Stimulated activated CD4-positive, alpha-beta T cell treated with anti-CD3 and anti-CD28 coated beads, Interleukin-12 subunit alpha, Interleukin-12 subunit beta, amount 100 ng/mL, for 4 hours (primary cell): Measurements from ENCODE around the gene TMEM233.

Source experiments
- DNase-seq: peaks from one replicate; pipeline ENCODE4 v3.0.0-alpha.2; 2020

Gene TMEM233

DNA sequence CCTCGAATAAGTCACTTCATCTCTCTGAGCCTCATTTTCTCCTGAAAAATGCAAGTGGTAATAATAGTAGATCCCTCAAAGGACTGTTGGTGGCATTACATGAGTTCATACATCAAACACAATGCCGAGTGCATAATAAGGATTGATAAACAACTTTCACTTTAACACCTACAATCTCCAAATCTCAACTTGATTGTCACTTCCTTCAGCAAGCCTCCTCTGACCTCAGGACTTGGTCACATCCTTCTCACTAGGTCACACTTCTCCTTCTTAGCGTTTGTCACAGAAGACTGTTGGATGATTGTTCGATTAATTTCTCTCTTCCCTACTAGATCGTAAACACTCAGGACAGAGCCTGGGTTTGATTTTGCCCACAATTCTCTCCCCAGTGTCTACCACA, 66.5 kb downstream of the TMEM233 start:
- DNase-seq = no peak

DNA sequence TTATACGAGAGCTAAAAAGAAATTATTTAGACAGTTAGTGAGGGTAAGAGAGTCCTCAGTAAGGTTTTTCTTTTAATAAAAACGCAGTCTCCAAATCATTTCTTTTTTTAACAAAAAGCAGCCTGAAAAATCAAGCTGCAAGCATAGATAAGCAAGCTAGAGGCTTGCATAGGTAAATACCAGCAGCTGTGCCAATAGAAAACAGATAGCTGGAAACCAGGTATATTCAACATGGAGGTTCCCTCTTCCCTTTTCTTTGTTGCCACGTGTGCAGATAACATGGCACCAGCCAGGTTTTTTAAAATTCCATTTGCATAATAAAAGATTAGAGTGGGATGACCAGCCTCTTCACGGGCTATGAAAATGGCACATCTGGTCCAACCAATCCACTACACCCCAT, 68.3 kb downstream of the TMEM233 start:
- DNase-seq = no peak

DNA sequence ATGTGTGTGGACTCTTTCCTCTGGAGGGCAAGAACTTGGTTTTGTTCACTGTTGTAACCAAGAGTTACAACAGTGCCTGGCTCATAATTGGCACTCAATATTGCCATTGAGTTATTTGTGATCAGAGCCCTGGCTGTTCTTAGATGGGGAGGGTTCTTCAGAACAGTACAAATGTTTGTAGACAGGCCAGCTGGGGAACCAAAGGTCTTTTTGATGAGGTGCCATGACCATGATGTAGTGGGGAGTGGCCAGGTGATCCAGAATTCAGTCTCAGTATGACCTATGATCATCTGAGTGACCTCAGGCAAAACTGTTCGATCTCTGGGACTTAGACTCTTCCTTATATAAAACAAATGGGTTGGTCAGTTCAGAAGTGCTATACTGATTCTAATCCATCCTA, 71.1 kb downstream of the TMEM233 start:
- DNase-seq = no peak

DNA sequence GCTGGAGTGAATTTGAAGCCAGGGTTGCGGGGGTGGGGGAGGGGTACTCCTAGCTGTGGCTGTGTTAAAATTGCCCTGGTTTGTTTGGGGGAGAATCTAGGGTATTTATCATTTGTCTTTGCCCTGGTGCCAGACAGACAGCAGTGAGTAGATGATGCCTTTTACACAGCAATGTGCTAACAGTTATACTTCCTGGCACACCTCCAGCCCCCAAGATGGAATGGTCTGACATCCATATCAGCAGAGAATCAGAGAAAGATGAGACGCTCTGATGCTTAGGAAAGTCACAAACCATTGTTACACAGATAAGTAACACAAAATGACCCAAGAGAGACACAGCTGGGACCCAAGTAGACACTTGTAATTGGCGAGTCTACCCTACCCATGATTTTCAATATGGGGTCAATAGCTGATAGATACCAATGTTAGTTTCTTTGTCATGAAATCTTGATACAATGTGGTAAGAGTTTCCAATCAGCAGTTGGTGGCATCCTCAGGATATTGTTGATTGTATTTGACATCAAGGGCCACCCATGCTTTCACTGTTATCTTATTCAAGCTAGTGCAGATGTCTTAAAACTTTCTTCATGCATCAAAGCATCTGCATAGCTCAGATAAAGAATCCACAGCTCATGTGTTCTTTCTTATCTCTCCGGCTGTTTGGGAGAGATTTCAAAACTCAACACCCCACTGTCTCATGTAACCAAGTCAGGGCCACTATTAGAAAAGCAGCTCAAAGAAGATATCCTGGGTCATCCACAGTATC, 71.8 kb downstream of the TMEM233 start:
- DNase-seq = no peak

DNA sequence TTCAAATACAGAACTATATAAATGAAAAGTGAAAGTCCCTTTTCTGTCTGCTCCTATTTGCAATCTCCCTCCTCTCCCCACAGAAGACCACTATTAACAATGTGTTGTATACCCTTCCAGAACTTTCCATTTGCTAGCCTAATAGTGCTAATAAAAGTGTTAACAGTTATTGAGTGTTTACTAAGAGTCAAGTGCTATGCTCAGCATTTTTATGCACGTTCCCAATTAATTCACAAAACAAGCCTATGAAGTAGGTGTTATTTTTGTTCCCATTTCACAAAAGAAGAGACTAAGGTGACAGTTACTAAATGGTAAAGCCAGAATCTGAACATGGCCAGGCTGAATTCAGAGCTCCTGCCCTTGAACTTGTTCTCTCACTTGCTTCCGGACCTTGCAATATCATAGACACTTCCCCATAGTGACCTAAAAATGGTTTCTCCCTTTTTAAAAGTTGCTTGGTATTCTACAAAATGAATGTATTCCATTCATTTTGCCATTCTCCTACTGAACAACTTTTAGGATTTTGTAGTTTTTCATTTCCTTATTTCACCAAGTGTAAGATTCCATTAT, 72.7 kb downstream of the TMEM233 start:
- DNase-seq = no peak

DNA sequence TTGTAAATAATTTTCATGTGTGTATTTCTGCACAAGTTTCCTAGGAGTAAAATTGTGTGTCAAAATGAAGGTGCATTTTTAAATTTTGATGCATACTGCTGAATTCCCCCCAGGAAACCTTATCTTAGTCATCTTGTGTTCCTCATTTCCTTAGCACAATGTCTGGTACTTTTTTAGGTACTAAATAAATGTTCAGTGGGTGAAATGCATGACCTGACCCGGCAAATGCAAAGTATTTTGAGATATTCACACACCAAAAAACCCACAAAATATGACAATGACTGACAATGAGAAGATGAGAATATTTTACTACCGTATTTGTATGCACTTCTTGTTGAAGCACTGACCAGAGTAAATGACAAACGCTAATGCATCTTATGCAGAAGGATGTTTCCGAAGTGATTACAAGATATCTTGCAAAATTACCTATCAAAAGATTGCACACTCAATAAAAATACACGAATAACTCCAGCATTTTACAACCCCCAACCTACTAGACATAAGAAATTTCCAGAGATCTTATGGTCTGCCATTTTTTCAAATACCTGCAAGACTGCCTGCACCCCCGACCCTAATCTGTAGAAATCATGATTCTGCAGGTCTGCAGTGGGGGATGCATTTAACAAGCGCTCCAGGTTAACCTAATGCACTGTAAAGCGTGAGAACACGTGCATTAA, 73.5 kb downstream of the TMEM233 start:
- DNase-seq = no peak

DNA sequence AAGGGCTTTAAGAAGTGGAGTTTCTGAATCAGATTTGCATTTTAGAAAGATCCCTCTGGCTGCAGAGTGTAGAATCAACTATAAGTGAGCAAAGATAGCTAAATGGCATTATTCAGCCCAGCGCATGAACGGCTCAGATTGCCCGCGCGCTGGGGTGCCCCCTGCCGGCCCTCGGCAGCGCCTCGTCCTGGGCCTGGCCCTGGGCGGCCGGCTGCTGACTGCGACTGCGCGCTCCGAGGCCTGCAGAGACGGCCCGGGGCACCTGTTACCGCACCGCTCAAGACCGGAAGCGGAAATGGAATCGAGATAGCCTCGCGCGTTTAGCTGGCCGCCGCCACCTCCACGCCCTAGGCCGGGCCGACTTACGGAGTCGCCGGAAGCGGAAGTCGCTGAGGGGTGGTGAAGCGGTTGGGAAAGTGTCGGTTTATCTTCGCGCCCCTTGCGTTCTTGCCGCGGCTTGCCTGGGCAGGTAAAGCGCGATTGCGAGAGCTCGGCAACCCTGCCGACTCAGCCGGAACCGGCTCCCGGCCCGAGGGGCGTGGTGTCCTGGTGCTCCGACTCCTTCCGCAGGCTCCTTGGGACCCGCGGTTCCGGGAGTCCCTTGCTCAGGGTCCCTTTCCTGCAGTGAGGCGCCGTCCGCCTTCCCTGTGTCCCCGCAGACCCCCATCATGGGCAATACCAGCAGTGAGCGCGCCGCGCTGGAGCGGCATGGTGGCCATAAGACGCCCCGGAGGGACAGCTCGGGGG, 74.2 kb downstream of the TMEM233 start, which contains the start of gene PRKAB1:
Gene PRKAB1 (plus strand): TSS at position 557 of the 747 bp plus-strand sequence. CDS start 112 bp downstream, at position 669.
- peak; percentile 94 for DNase-seq

DNA sequence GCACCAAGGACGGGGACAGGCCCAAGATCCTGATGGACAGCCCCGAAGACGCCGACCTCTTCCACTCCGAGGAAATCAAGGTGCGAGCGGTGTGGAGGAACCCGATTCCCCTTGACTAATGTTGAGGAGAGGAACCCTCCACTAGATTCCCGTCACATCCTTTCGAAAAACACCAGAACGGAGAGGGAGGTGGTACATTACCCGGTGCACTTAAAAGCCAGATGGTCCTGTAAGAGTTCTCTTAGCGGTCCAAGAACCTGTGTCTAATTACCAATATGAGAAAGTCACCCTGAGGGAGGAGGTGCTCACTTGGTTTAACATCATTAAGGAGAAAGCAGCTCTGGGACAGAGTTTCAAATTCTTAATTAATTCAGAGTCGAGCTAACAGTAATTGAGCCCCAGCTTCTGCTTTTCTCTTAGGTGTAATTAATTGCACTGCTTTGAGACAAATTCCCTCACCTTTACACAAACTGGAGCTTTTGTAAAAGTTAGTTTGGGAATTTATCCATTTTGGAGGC, 74.8 kb downstream of the TMEM233 start:
- DNase-seq = no peak

DNA sequence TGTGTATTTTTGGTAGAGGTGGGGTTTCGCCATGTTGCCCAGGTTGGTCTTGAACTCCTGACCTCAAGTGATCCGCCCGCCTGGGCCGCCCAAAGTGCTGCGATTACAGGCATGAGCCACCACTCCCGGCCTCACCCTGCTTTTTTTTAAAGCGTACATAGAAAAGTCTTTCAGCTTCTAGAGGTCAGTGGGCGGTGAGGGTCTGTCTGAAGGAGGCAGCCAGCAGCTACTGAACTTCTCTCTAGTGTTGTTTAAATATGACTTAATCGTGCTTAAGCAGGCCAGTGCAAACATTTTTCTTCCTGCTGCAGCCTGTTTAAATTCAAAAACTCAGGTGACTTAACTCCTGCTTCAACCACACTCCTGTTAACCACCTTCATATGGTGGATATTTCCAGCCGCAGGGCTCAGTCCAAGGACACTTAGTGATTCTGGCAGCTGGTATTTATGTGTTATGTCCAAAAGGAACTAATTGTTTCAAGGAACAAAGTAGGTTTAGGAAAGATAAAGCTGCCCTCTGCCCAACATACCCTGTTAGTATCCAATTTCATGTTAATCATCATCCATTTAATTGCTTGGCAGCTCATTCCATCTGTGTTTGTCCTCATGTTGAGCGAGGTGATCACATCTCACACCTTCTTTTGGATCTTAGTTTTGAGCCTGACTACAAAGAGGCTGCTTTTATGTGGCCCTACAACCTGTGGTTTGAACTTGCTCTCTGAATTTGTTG, 76.3 kb downstream of the TMEM233 start:
- no peak for DNase-seq

DNA sequence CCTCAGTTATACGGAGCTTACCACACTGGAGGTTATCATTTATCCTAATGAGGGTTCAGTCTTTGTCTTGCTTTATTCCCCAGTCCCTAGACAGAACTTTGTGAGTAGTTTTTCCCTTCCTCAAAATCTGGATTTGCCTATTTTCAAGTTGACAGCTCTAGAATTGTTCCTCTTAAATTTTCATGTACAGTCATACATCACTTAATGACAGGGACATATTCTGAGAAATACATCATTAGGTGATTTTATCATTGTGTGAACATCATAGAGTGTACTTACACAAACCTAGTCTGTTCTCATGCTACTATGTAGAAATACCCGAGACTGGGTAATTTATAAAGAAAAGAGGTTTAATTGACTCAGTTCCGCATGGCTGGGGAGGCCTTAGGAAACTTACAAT, 77.5 kb downstream of the TMEM233 start:
- no peak for DNase-seq

DNA sequence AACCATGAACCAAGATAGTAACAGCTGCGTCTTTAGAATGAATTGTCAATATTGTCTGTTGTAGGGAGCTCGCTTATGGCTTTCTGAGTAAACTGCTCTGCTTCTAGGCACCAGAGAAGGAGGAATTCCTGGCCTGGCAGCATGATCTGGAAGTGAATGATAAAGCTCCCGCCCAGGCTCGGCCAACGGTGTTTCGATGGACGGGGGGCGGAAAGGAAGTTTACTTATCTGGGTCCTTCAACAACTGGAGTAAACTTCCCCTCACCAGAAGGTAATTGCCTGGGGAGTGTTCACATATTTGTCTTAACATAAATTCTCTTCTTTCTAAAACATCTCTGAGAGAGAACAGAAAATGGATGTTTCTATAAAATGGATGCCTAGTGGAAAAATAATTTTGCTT, 78.6 kb downstream of the TMEM233 start:
- no peak for DNase-seq

DNA sequence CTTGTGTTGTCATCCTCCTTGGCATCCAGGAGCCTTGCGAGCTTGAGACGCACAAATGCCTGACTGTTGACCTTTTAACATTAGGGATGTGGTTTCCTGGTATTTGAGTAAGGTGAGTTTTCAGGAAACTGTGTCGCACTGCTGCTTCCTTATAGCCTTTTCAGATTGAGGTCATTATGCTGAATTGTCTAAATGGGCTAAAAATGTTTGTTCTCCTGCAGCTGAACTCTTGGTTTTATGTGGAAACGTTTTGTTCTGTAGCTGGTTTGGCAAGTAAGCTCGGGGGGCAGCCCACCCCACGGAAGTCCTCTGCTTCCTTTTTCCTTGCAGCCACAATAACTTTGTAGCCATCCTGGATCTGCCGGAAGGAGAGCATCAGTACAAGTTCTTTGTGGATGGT, 80.1 kb downstream of the TMEM233 start:
- DNase-seq = no peak

DNA sequence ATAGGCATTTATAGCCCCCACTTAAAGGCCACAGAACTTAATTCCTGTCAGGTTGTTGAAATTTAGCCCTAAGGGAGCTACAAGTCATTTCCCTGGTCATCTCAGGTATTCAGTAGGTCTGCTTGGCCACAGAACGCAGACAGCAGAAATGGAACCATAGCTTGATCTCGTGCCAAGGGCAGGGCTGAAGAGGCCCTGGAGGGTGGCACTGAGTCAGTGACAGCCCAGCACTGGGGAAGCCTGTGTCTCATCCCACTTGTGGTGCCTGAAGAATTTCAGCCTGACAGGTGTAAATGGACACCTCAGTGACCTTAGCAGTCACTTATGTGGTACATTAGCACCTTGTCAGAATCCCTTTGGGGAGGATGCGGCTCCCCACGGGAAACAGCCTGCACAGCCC, 81.0 kb downstream of the TMEM233 start:
- no peak for DNase-seq

DNA sequence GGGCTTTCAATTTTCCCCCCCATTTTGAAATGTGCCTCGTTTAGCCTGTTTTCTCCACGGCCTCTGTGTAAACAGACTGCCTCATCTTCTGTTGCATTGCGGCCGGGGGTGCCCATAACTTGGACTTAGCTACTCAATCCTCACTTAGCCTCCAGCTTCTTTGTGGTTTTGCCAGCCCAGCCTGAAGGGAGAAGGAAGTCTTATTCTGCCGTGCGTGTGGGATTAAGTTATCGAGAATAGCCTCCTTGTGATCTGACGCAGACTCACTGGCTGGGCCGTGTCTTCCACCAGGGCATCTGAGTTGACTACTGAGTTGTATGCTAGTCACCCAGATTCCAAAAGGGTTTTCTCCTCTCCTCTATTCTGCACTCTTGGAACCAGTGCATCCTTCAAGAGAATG, 82.4 kb downstream of the TMEM233 start:
- DNase-seq = no peak

DNA sequence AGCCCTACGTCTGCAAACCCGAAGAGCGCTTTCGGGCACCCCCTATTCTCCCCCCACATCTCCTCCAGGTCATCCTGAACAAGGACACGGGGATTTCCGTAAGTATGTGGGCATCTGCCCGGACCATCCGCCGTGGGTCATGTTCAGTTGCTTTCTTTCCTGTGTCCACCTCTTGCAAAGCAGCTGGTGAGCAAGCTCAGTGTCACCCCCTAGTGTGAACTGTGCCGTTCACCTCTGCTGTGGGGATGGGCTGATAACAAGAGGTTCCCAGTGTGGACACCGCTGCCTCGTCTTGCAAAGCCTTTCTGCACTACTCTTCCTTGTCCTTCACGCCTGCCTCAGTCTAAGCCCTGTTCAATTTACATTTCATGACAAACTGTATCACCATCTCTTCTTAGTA, 83.0 kb downstream of the TMEM233 start:
- DNase-seq = no peak

DNA sequence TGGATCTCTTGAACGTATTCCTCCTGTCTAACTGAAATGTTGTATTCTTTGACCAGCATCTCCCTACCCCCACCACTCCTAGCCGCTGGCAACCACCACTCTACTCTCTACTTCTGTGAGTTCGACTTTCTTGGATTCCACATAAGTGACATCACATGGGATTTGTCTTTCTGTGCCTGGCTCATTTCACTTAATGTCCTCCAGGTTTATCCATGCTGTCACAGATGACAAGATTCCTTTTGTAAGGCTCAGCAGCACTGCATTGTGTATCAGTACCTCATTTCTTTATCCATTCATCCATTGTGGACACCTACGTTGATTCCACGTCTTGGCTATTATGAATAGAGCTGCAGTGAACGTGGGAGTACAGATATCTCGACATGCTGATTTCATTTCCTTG, 84.9 kb downstream of the TMEM233 start:
- DNase-seq = no peak

DNA sequence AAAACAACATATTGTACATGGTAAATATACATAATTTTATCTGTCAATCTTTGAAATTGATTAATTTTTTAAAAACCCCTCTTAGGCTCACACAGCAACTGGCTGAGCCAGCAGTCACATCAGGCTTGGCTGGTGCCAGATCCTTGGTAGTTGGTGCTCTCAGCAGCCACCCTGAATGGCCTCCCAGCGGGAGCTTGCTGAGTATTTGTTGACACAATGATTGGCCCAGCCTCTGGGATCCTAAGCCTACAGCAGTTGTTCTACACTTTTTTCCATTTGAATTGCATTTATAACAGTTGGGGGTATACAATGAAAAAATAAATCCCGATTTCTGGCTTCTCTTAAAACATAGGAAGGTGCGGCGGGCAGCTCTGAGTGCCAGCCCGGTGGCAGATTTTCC, 85.5 kb downstream of the TMEM233 start:
- DNase-seq = no peak

DNA sequence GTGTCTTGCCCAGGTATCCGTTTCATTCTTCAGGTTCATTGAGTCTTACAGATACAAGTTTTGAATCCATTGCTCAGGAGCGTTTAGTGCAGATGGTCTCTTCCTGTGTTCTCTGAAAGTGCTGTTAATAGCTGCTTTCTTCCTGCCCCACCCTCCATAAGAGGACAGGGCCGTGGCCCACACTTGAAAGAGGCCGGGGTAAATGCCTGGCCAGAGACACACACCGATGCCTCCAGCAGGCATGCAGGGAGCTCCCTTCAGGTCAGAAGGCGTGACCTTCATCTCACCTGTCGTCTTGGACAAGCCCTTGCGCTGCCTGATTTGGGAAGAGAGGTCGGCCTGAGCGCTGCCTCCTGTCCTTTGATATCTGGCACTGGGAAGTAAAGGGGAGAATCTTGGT, 85.9 kb downstream of the TMEM233 start:
- no peak for DNase-seq

DNA sequence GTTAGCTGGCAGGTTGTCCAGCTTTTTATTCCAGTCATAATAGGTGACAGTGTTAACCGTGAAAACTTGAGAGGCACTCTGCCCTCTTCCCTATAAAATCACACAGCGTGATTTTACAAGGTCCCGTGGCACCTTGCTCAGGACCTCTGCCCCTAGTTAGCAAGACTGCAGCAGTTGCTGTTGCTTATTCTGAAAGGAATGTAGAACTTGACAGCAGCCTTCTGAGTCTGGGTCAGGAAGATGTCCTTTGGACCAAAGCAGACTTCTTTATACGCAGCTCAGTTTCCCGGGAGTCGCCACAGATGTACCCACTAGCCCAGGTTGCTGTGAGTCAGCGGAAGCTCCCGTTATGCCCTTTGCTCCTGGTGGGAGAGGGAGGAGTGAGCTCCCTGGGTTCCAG, 87.5 kb downstream of the TMEM233 start:
- DNase-seq = no peak

DNA sequence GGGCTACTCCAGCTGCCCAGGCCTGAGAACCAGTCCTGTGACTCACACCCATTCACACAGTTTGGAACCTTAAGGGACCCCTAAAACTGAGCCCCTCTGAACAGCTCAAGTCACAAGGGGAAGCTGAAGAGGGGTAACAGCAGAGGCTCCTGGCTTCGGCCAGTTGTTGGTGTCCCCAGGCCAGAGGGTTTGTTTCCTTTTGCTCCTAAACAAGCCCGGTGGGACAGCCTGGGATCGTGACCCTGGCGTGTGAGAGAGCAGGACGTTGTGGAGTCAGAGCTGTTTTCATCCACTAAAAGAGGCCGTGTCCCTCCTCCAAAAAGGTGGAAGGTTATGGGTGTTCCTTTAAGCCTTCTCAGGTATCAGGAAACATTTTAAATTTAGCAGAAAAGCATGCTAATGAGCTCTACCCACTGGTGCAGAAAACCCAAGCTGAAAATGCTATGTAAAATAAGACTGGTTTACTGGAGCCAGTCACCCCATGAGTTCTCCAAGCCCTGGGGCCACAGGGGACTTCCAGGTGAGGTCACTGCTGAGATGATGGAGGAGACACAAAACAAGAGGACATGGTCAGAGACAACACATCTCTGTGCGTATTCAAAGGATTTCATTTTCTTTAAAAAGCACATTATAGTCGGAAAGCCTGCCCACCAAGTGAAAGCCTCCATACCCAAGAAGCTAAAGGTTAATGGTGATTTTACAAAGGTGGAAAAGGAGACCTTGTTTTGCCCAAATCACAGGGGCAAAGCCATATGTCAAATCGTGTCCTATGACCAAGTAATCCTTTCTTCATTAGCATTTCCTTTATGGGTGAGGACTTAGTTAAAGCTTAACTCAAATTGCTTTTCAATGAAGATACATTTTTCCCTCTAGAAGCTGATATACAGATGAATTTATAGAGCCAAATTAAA, 88.4 kb downstream of the TMEM233 start:
- no peak for DNase-seq

DNA sequence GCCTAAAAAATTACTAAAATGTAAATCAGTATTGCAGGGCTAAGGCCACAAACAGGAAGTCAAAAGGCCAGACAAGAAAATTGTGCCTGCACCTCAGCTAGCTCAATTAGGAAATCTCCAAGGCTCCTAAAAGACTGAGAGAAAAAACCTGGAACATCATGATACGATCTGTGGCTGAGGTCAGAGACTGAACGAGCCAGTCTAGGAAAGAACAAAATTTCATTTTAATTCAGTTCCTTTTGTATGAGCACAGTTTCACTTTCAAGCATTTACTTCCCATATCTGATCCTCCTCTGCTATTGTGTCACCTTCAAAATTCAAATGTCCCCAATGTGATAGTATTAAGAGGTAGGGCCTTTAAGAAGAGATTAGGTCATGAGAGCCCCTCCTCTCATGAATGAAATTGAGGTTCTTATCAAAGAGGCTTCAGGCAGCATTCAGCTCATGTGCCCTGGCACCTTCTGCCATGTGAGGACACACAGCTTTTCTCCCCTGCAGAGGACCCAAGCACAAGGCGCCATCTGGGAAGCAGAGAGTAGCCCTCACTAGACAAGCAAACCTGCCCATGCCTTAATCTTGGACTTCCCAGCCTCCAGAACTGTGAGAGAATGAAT, 89.2 kb downstream of the TMEM233 start:
- no peak for DNase-seq
